K562 (cell line): ENCODE results near the gene SKP2. TPM values are rescaled to one million over a fixed set of nuclear protein-coding genes. Genes with fewer than 3 reads are reported as not detected.

ENCODE experiments used
- ATAC-seq: fragments of 200-7000 bp; cut with Tn5 transposase; 3 replicates; pipeline ENCODE4 v1.9.1; 2020; ENCODE audit warnings: moderate library complexity
- BruUV-seq: library from RNA; stranded (reverse); fragments of 400-500 nt; replicated peaks from 2 replicates; lab custom pipeline; 2021; lab: Mats Ljungman, UMichigan
- CTCF ChIA-PET: fragments of 300-600 bp; formaldehyde crosslinking; extraction: SDS; loops from one replicate; lab custom pipeline; 2021; ENCODE audit warnings: low intra/inter-chr PET ratio; lab: Yijun Ruan, JAX
- POLR2A ChIA-PET: fragments of 300-600, 350-650 bp; sonication (Branson Sonifier 250); formaldehyde crosslinking; extraction: SDS; loops from one replicate; lab custom pipeline; 2021; ENCODE audit warnings: antibody characterized with exemption, inconsistent platforms; lab: Yijun Ruan, JAX
- DNase-seq, 4 experiments: peaks; one replicate each; pipeline versions ENCODE4 v3.0.0 to v3.0.0-alpha.2; 2011 to 2018; ENCODE audit warnings: low spot score in 3 of 4, mixed read lengths in 3 of 4; ENCODE audit errors: extremely low read depth in 1 of 4
- FAIRE-seq: peaks from 2 replicates; lab custom pipeline; 2011; peaks lifted over from hg19 to GRCh38; lab: Jason Lieb, UNC
- H2AFZ ChIP-seq: 2 replicates; pipeline ENCODE4 v1.6.0; 2011; ENCODE audit warnings: low read depth, low read length, control low read depth, inconsistent platforms
- H3K27ac ChIP-seq: fragments of 200-600 bp; 3 replicates; pipeline ENCODE4 v1.8.0; 2011; ENCODE audit warnings: low read depth, mild to moderate bottlenecking, control low read depth, inconsistent platforms, low read length, moderate library complexity, mixed read lengths; ENCODE audit errors: extremely low read depth
- H3K27me3 ChIP-seq, 2 experiments: fragments of 300-600 bp in 1 of 2; 2 replicates in 1 of 2; 3 replicates in 1 of 2; pipeline versions ENCODE4 v1.6.0 to v1.8.0; 2011; ENCODE audit warnings: inconsistent platforms in 2 of 2, low read length in 2 of 2, mild to moderate bottlenecking in 1 of 2, mixed read lengths in 1 of 2, moderate library complexity in 1 of 2; ENCODE audit not compliant: control insufficient read depth in 2 of 2, insufficient read depth in 2 of 2
- H3K36me3 ChIP-seq: fragments of 300-600 bp; 3 replicates; pipeline ENCODE4 v1.8.0; 2011; ENCODE audit warnings: mild to moderate bottlenecking, low read length, inconsistent platforms; ENCODE audit not compliant: control insufficient read depth, insufficient read depth
- H3K4me1 ChIP-seq, 2 experiments: fragments of 200-600 bp in 1 of 2; replicated peaks in 1 of 2; 2 replicates in 1 of 2; 3 replicates in 1 of 2; pipeline versions ENCODE4 v1.5.1 to v1.8.0; 2011; ENCODE audit warnings: inconsistent platforms in 2 of 2, low read length in 2 of 2, mild to moderate bottlenecking in 1 of 2, mixed read lengths in 1 of 2, moderate library complexity in 1 of 2; ENCODE audit not compliant: control insufficient read depth in 2 of 2, insufficient read depth in 2 of 2
- H3K4me2 ChIP-seq: 2 replicates; pipeline ENCODE4 v1.6.1; 2011; ENCODE audit warnings: low read length, control low read depth, inconsistent platforms, mixed read lengths; ENCODE audit not compliant: insufficient read depth
- H3K4me3 ChIP-seq: fragments of 200-600 bp; sonication (generic), shearing (Covaris generic); 2 replicates; pipeline ENCODE4 v1.5.1; 2016; ENCODE audit warnings: control low read depth, inconsistent platforms
- H3K79me2 ChIP-seq: fragments of 200-600 bp; 3 replicates; pipeline ENCODE4 v1.8.0; 2011; ENCODE audit warnings: low read length, inconsistent platforms; ENCODE audit not compliant: control insufficient read depth, insufficient read depth
- H3K9ac ChIP-seq, 2 experiments: 2 replicates each; pipeline versions ENCODE4 v1.6.0 to v1.6.1; 2011; ENCODE audit warnings: low read depth in 2 of 2, low read length in 2 of 2, control low read depth in 1 of 2, inconsistent platforms in 1 of 2, mild to moderate bottlenecking in 1 of 2, mixed read lengths in 1 of 2; ENCODE audit not compliant: insufficient read depth in 1 of 2
- H3K9me1 ChIP-seq: one replicate; pipeline ENCODE4 v1.6.0; 2011; ENCODE audit warnings: inconsistent platforms, mild to moderate bottlenecking, low read length, moderate library complexity; ENCODE audit not compliant: control insufficient read depth, insufficient read depth
- H3K9me3 ChIP-seq: replicated peaks from 2 replicates; pipeline ENCODE4 v1.5.1; 2011; ENCODE audit warnings: low read depth, low read length, inconsistent platforms; ENCODE audit not compliant: control insufficient read depth, insufficient read depth
- H4K20me1 ChIP-seq: replicated peaks from 2 replicates; pipeline ENCODE4 v1.6.1; 2011; ENCODE audit warnings: low read length, inconsistent platforms, mixed read lengths; ENCODE audit not compliant: control insufficient read depth, insufficient read depth
- KAT2B ChIP-seq: IDR thresholded peaks from one replicate; pipeline ENCODE4 v1.6.1; 2012; ENCODE audit warnings: low read depth, mild to moderate bottlenecking, control low read depth, inconsistent platforms, low read length, moderate library complexity
- PATZ1 ChIP-seq: fragments of 250-450 bp; sonication (Bioruptor Pico); IDR thresholded peaks from 2 replicates; pipeline ENCODE4 v1.5.0; 2020; ENCODE audit warnings: mild to moderate bottlenecking, borderline replicate concordance
- POLR2AphosphoS2 ChIP-seq: IDR thresholded peaks from 2 replicates; pipeline ENCODE4 v1.6.1; 2012; ENCODE audit warnings: low read length, improper control_type of control experiment
- RBM34 ChIP-seq: fragments of 200-400 bp; formaldehyde crosslinking; IDR thresholded peaks from 2 replicates; pipeline ENCODE4 v1.6.1; 2018; ENCODE audit warnings: low read length, borderline replicate concordance; ENCODE audit not compliant: insufficient read depth
- SMAD1 ChIP-seq: fragments of 150-350 bp; IDR thresholded peaks from 2 replicates; pipeline ENCODE4 v1.6.1; 2014; ENCODE audit warnings: low read length, low read depth; ENCODE audit not compliant: partially characterized antibody
- ZNF354B ChIP-seq: fragments of 250-450 bp; sonication (Bioruptor Pico); IDR thresholded peaks from 2 replicates; pipeline ENCODE4 v1.4.0; 2020
- WGBS: fragments of 100-300 bp; shearing (Covaris generic); methylation state at CpG from one replicate; pipeline ENCODE4 v1.1.6; 2016; ENCODE audit warnings: low coverage, mixed read lengths; ENCODE audit not compliant: insufficient coverage; ENCODE audit errors: missing lambda C conversion rate; 5-methylcytosine and 5-hydroxymethylcytosine counted together
- in situ Hi-C: fragments of 300-500 bp; cut with MboI; formaldehyde crosslinking; loops from 4 replicates; pipeline ENCODE4 v1.15.0; 2018; ENCODE audit warnings: inconsistent platforms, mixed read lengths
- intact Hi-C: fragments of 100-400 bp; cut with micrococcal nuclease; formaldehyde crosslinking; loops from 2 replicates; pipeline ENCODE4 v1.14.2; 2022
- polyA plus RNA-seq, 8 experiments: library from polyadenylated mRNA; depleted of rRNA in 4 of 8; stranded (reverse) in 5 of 8; unstranded in 3 of 8; fragments of >200 nt; fragmentation: Nextera tagmentation in 2 of 8; fragmentation: Illumina TruSeq in 1 of 8; extraction: Ambion mirVana in 2 of 8; extraction: Trizol in 1 of 8; gene quantifications; 2 replicates each; pipeline versions ENCODE4 v1.2.1 to v1.2.3, GENCODE V29; 2011 to 2014; ENCODE audit warnings: inconsistent platforms in 1 of 8, missing spikeins in 1 of 8
- total RNA-seq, 7 experiments: library from RNA; depleted of rRNA in 6 of 7; stranded (reverse); fragments of >200 nt in 6 of 7; fragmentation: Illumina TruSeq in 2 of 7; extraction: Trizol in 2 of 7; gene quantifications; 2 replicates each; pipeline versions ENCODE4 v1.2.1 to v1.2.3, GENCODE V29; 2011 to 2021; ENCODE audit warnings: low replicate concordance in 1 of 7

Gene SKP2
- total and polyA plus RNA-seq, 9 of the 15 experiments (the other 6 are each of a cell fraction or from before 2014, with no cell fraction given): 30.0 to 97.5 (median 80.8) TPM

DNA sequence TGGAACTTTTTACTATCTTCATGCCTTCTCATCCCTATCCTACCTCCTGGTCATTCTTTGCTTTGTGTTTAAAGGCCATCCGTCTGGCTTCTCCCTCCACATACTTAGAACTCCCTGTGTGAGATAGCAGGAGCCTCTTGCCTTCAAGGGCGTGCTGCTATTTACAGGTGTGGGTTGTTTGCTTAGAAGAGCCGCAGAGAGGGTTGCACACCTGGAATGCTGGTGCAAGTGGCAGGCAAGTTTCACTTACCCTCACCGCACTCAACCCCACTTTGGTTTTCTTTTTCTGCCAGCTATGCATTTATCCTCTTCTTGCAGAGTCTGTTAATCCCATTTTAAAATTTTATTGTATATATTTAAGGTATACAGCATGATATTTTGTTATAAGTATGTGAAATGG is 12.6 kb downstream of the SKP2 start:
- Histone ChIP-seq H4K20me1 (no peaks in the 10 kb centered on the region), H3K4me2 (no peak overlapping the region), H3K36me3 (peaks cover 97% of the 10 kb centered on the region), H3K4me1 (no peaks in the 10 kb centered on the region), H3K27ac (no peak overlapping the region), H3K27me3 (no peaks in the 10 kb centered on the region), H3K9me1 (no peaks in the 10 kb centered on the region), H3K4me3 (no peak overlapping the region), H3K79me2 (peaks cover 23% of the 10 kb centered on the region; the same call in 2 of the 3 replicates), H2AFZ (no peak overlapping the region), H3K9ac (no peak overlapping the region), H3K9me3 (no peaks in the 10 kb centered on the region)
- DNase-seq (no peak), FAIRE-seq (no peak), ATAC-seq (no peak)
- in situ Hi-C loops: no loop called here
- TF ChIP-seq RBM34 (no peak), KAT2B (no peak), POLR2AphosphoS2 (no peak), SMAD1 (no peak), ZNF354B (CRISPR knock-in tag) (no peak), PATZ1 (CRISPR knock-in tag) (no peak)
- 88% methylated on average over 4 of the region's 4 CpGs for WGBS
- intact Hi-C loops: no loop called here
- BruUV-seq: no TSS peak
- CTCF ChIA-PET: no interaction called here
- POLR2A ChIA-PET: interaction anchor here (2.9 kb wide), 1 partner anchor 12 kb away, joined by 9 read pairs; the partner anchor contains the start of gene SKP2
